NT2/D1 (cell line): ENCODE results near the gene BZW1.
"Not testable (repeated sequence)": the region's sequence is repeated elsewhere in the genome, so short reads cannot be mapped to it uniquely, and the experiment has no call there.

Experiments
- DNase-seq: peaks from one replicate; pipeline ENCODE4 v3.0.0-alpha.2; 2011; ENCODE audit warnings: low read depth, low spot score
- H3K27me3 ChIP-seq: 2 replicates; pipeline ENCODE4 v1.6.0; 2011; ENCODE audit warnings: mild to moderate bottlenecking; ENCODE audit not compliant: insufficient read length, insufficient read depth
- H3K36me3 ChIP-seq: 2 replicates; pipeline ENCODE4 v1.6.1; 2011; ENCODE audit warnings: mild to moderate bottlenecking, low read length, mixed read lengths; ENCODE audit not compliant: insufficient read depth, insufficient read length
- H3K4me1 ChIP-seq: 2 replicates; pipeline ENCODE4 v1.5.1; 2011; ENCODE audit not compliant: insufficient read depth, insufficient read length
- H3K4me3 ChIP-seq: 2 replicates; pipeline ENCODE4 v1.5.1; 2011; ENCODE audit warnings: low read depth; ENCODE audit not compliant: insufficient read length
- H3K9ac ChIP-seq: 2 replicates; pipeline ENCODE4 v1.6.0; 2011; ENCODE audit warnings: low read depth; ENCODE audit not compliant: insufficient read length
- H3K9me3 ChIP-seq: 2 replicates; pipeline ENCODE4 v1.5.1; 2011; ENCODE audit warnings: mild to moderate bottlenecking, low read length; ENCODE audit not compliant: insufficient read depth
- SUZ12 ChIP-seq: IDR thresholded peaks from 2 replicates; pipeline ENCODE4 v1.6.1; 2011; ENCODE audit not compliant: insufficient read length, insufficient read depth; ENCODE audit errors: extremely low read depth
- YY1 ChIP-seq: IDR thresholded peaks from 2 replicates; pipeline ENCODE4 v1.6.1; 2011; ENCODE audit not compliant: insufficient read length, insufficient read depth
- ZNF274 ChIP-seq: IDR thresholded peaks from 2 replicates; pipeline ENCODE4 v1.6.1; 2011; ENCODE audit warnings: mild to moderate bottlenecking, low read depth, low read length

BZW1 gene

DNA sequence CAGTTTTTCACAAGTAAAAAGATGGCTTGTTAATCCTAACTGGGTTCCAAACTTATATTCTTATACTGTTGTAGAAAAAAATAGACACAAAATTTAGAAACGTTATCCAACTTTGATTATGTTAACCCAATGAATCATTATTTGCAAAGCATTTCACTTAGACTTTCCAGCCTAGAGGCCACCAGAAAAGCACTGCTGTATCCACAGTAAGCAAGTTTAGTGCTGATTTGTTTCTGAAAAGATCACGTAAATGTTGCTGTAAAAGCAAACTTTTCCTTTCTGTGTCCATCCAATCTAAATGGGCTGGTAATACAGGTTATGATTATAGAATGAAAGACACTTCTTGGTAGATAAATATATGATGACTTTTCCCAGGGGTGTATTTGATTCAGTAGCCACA, 17.6 kb upstream of the BZW1 start:
- Histone ChIP-seq H3K4me3 (no peak overlapping the region), H3K9me3 (no peaks in the 10 kb centered on the region), H3K9ac (no peak overlapping the region), H3K36me3 (no peaks in the 10 kb centered on the region), H3K4me1 (no peaks in the 10 kb centered on the region), H3K27me3 (no peaks in the 10 kb centered on the region)
- DNase-seq, result no peak
- TF ChIP-seq ZNF274, result no peak
- TF ChIP-seq SUZ12, result no peak
- TF ChIP-seq YY1, result no peak

DNA sequence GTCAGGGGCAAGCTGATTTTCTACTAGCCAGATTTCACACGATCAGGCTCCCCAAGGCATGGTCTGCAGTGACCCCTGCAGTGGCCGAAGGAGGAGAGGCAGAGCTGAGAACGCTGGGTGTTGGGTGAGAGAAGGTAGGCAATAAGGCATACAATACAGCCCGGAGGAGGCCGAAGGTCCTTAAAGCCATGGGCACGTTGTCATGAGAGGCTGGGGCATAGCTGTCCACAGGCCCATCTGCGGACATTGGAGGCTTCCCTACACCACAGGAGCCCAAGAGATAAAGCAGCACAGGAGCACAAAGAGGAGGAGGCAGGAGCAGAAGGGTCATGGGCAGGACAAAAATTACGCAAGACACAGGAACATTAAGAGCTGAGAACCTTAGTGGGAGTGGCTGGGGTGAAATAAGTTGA, 16.7 kb upstream of the BZW1 start:
- no peak overlapping the region for H3K4me3 ChIP-seq
- DNase-seq, result no peak
- H3K9ac ChIP-seq, result no peak overlapping the region

DNA sequence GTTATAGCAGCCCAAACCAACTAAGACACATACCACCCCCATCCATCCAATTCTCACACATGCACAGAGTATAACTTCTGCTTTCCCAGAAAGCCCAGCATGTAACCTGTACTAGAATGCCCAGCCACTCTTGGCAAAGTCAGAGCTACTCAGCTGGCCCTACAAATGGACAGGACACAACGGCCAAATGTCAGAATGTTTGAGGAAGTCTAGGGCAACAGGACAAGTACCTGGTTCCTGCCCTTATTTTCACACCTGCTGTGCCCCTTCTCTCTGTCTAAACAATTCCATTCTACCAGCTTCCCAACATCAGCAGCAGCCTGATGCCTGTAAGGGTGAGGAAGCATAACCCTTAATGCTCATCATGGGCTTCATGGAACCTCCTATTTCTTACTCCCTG, 15.1 kb upstream of the BZW1 start:
- Histone ChIP-seq H3K9me3 (no peaks in the 10 kb centered on the region), H3K36me3 (no peaks in the 10 kb centered on the region), H3K9ac (no peak overlapping the region), H3K4me1 (no peaks in the 10 kb centered on the region), H3K4me3 (no peak overlapping the region), H3K27me3 (no peaks in the 10 kb centered on the region)
- no peak for TF ChIP-seq SUZ12
- no peak for TF ChIP-seq ZNF274
- no peak for TF ChIP-seq YY1
- DNase-seq, result no peak

More for the DNA sequence above, 16.7 kb upstream of the BZW1 start:
- Histone ChIP-seq H3K9me3 (no peaks in the 10 kb centered on the region), H3K4me1 (no peaks in the 10 kb centered on the region), H3K36me3 (no peaks in the 10 kb centered on the region), H3K27me3 (no peaks in the 10 kb centered on the region)
- TF ChIP-seq YY1 (no peak), SUZ12 (no peak), ZNF274 (no peak)

DNA sequence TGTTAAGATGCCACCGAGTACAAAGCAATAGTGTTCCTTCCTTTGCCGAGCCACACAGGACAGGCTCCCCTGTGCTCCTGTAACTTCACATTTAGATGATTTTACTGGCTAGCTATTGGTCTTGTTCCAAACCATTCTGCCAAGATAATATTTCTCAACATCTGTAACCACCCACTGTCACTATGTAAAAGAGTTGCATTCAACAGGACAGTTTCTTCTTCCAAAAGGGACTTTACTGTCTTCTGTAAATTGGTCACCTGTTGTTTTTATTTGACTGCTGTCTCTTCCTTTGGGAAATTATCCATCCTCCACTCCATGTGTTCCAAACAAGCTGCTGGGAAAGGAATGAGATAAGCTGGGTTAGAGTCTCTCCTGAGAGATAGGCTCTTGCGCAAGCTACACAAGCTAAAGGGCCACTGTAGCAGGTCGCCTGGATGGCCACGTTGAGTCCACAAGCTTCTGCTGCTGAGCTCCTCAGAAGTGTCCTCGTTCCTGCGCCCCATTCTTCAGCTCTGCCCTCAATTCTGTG, 14.4 kb upstream of the BZW1 start:
- H3K4me1 ChIP-seq, result no peaks in the 10 kb centered on the region
- no peak for DNase-seq
- H3K36me3 ChIP-seq, result no peaks in the 10 kb centered on the region
- no peaks in the 10 kb centered on the region for H3K27me3 ChIP-seq
- H3K9me3 ChIP-seq, result no peaks in the 10 kb centered on the region
- TF ChIP-seq YY1 (no peak), SUZ12 (no peak), ZNF274 (no peak)
- no peak overlapping the region for H3K4me3 ChIP-seq
- no peak overlapping the region for H3K9ac ChIP-seq

DNA sequence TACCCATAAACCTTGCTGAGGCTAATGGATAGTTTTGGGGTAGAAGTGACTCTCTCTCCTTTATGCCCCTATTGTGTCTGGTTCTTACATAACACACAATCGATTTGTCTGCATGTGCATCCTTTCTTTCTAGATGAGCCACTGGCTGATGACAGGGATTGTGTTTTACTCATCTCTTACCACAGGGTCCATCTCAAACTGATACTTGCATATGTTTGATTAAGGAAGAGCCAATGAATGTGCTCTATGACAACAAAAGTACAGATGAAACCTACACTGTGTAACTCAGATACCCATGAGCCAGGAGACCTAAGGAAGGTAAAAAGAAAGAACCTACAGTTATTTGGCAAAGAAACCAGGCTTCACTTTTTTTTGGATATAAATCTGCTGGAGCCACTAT, 13.2 kb upstream of the BZW1 start:
- Histone ChIP-seq H3K4me1 (no peaks in the 10 kb centered on the region), H3K9ac (no peak overlapping the region), H3K27me3 (no peaks in the 10 kb centered on the region), H3K36me3 (no peaks in the 10 kb centered on the region), H3K9me3 (no peaks in the 10 kb centered on the region), H3K4me3 (no peak overlapping the region)
- DNase-seq, result no peak
- no peak for TF ChIP-seq ZNF274
- no peak for TF ChIP-seq SUZ12
- no peak for TF ChIP-seq YY1

DNA sequence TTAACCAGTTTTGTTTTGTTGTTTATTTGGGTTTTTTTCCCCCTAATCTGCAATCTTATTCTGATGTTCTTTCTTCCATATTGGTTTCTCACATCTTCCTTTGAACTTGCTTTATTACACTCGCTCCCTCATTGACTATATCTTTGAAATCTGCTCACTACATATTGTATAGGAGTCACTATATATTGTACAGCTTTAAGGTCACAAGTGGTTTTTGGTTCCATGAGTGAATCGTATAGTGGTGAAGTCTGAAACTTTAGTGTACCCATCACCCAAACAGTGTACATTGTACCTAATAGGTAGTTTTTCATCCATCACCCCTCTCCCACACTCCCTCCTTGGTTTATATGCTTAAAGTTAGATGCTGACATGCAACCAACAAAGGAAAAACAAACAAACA, 11.3 kb upstream of the BZW1 start:
- DNase-seq, result no peak
- no peaks in the 10 kb centered on the region for H3K27me3 ChIP-seq
- no peak overlapping the region for H3K9ac ChIP-seq
- TF ChIP-seq ZNF274 (no peak), YY1 (no peak), SUZ12 (no peak)
- no peaks in the 10 kb centered on the region for H3K9me3 ChIP-seq
- H3K36me3 ChIP-seq, result no peaks in the 10 kb centered on the region
- no peak overlapping the region for H3K4me3 ChIP-seq
- H3K4me1 ChIP-seq, result no peaks in the 10 kb centered on the region

DNA sequence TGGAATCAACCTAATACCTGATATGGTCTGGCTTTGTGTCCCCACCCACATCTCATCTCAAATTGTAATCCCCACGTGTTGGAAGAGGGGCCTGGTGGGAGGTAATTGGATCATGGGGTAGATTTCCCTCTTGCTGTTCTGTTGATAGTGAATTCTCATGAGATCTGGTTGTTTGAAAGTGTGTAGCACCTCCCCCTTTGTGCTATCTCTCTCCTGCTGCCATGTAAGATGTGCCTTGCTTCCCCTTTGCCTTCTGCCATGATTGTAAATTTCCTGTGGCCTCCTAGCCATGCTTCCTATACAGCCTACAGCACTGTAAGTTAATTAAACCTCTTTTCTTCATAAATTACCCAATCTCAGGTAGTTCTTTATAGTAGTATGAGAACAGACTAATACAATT, 10.3 kb upstream of the BZW1 start:
- H3K4me1 ChIP-seq, H3K9me3 ChIP-seq, H3K4me3 ChIP-seq, H3K27me3 ChIP-seq, DNase-seq, H3K36me3 ChIP-seq, H3K9ac ChIP-seq: not testable (repeated sequence)
